Measurements from ENCODE around the gene CEP250.
"Not testable (repeated sequence)": the region's sequence is repeated elsewhere in the genome, so short reads cannot be mapped to it uniquely, and the experiment has no call there.

CEP250 gene

DNA sequence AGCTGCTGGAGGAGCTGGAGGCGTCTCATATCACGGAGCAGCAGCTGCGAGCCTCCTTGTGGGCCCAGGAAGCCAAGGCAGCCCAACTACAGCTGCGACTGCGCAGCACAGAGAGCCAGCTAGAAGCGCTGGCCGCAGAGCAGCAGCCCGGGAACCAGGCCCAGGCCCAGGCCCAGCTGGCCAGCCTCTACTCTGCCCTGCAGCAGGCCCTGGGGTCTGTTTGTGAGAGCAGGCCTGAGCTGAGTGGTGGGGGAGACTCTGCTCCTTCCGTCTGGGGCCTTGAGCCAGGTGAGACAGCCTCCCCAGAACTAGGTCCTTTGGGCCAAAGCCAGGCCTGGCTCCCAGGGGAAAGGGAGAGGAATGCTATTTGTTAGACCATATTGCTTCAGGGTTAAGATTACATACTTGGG is 42.4 kb downstream of the CEP250 start:
- peak; percentile 84 for DNase-seq

DNA sequence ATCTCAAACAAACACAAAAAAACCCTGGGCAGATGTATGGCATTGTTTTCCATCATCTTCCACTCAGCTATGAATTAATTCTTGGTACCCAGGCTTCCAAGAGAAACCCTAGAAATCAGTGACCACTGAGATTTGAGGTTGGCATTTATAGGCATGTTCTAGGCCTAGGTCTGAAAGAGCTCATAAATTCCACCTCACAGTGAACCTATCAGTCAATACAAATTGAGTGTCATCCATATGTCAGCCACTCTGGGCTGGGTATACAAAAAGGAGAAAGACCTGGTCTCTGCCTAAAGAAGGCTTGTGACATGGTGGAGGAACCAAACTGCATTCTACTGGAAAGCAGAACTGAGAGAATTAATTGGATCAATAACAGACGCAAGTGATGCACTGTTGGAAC is 43.9 kb downstream of the CEP250 start:
- DNase-seq: no peak

DNA sequence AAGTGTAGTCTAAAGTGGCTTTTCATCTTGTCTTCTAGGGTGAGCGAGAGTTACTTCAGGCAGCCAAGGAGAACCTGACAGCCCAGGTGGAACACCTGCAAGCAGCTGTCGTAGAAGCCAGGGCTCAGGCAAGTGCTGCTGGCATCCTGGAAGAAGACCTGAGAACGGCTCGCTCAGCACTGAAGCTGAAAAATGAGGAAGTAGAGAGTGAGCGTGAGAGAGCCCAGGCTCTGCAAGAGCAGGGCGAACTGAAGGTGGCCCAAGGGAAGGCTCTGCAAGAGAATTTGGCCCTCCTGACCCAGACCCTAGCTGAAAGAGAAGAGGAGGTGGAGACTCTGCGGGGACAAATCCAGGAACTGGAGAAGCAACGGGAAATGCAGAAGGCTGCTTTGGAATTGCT is 47.0 kb downstream of the CEP250 start:
- no peak for DNase-seq

DNA sequence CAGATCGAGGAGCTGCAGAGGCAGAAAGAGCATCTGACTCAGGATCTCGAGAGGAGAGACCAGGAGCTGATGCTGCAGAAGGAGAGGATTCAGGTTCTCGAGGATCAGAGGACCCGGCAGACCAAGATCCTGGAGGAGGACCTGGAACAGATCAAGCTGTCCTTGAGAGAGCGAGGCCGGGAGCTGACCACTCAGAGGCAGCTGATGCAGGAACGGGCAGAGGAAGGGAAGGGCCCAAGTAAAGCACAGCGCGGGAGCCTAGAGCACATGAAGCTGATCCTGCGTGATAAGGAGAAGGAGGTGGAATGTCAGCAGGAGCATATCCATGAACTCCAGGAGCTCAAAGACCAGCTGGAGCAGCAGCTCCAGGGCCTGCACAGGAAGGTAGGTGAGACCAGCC is 47.9 kb downstream of the CEP250 start:
- DNase-seq: no peak

DNA sequence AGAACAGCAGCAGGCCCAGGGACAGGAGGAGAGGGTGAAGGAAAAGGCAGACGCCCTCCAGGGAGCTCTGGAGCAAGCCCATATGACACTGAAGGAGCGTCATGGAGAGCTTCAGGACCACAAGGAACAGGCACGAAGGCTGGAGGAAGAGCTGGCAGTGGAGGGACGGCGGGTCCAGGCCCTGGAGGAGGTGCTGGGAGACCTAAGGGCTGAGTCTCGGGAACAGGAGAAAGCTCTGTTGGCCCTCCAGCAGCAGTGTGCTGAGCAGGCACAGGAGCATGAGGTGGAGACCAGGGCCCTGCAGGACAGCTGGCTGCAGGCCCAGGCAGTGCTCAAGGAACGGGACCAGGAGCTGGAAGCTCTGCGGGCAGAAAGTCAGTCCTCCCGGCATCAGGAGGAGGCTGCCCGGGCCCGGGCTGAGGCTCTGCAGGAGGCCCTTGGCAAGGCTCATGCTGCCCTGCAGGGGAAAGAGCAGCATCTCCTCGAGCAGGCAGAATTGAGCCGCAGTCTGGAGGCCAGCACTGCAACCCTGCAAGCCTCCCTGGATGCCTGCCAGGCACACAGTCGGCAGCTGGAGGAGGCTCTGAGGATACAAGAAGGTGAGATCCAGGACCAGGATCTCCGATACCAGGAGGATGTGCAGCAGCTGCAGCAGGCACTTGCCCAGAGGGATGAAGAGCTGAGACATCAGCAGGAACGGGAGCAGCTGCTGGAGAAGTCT is 48.6 kb downstream of the CEP250 start:
- no peak for DNase-seq

DNA sequence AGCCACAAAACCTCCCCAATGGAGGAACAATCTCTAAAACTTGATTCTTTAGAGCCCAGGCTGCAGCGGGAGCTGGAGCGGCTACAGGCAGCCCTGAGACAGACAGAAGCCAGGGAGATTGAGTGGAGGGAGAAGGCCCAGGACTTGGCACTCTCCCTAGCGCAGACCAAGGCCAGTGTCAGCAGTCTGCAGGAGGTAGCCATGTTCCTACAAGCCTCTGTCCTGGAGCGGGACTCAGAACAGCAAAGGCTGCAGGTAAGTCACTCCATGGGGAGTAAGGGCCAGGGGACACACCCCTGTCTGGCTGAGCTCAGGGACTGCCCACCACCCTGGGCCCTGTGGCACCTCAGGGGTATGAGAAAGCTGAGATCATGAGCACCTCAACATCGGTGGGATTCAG is 49.4 kb downstream of the CEP250 start:
- no peak for DNase-seq

DNA sequence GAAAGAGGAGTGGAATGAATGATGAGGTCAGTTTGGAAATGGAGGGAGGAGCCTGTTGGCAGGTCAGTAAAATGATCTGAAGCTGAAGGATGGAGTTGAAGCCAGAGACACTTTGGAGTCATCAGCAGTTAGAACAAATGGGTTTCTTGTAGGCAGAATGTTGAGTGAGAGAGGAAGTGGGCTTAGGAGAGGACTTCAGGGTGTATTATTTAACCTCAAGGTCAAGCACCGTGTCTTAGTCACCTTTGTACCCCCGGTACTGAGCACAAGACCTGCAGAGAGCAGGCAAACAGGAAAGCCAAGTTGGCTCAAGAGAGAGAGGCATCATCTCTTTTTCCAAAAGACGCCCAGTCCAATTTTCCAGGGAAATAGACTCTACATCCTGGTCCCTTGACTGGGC is 50.8 kb downstream of the CEP250 start:
- DNase-seq: no peak

DNA sequence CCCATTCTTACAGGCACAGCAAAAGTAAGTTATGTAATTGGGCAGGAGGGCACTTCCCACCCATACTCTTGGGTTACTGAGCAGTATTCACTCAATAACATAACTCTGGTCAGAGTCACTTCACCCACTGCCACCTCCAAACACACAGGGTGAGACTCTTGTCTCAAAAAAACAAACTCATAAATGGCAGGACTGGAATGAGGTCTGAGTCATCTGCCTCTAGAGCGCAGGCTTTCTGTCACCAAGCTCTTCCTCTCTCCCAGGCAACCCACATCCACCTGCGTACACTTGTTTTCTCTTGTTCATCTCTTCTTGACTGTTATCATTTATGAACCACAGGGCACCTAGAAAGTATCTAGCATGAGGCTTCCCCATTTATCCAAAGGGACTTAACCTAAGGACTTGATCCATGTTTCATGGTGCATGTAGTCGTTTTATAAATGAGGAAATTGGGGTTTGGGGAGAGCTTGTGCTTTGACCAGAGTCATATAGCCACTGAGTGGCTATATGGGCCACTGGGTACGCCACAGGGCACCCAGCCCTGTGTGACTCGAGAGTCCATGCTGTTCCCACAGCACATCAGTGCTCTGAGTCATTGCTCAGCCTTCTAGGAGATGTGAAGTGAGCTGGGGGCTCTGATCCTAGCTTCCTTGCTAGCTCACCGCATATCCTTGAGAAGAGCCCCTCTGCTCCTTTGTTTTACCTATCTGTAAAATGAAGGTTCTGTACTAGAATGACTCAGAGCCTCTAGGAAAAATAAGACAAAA is 51.7 kb downstream of the CEP250 start:
- DNase-seq: no peak

DNA sequence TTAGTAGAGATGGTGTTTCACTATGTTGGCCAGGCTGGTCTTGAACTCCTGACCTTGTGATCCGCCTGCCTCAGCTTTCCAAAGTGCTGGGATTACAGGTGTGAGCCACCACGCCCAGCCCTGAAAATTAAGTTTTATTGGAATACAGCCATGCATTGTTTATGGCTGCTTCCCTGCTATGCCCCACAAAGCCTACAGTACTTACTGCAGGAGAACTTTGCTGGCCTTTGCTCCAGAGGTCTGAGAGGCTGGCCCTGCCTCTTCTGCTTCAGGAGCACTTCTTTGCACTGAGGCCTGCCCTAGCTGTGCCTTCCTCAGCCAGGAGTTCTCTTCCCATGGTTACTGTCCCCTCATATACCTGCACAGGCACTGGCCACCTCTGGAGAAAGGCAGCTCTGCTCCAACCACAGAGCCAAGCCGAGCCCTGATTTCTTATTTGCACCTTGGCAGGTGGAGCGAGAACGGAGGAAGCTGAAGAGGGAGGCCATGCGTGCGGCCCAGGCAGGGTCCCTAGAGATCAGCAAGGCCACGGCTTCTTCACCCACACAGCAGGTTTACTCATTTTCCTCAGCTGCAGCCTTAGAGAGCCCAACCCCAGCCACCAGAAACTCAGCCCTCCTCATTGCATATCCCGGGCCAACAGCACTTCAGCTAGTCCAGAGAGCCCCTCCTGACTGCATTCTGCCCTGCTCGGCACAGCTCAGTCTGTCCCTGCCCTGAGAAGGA is 53.3 kb downstream of the CEP250 start:
- no peak for DNase-seq

DNA sequence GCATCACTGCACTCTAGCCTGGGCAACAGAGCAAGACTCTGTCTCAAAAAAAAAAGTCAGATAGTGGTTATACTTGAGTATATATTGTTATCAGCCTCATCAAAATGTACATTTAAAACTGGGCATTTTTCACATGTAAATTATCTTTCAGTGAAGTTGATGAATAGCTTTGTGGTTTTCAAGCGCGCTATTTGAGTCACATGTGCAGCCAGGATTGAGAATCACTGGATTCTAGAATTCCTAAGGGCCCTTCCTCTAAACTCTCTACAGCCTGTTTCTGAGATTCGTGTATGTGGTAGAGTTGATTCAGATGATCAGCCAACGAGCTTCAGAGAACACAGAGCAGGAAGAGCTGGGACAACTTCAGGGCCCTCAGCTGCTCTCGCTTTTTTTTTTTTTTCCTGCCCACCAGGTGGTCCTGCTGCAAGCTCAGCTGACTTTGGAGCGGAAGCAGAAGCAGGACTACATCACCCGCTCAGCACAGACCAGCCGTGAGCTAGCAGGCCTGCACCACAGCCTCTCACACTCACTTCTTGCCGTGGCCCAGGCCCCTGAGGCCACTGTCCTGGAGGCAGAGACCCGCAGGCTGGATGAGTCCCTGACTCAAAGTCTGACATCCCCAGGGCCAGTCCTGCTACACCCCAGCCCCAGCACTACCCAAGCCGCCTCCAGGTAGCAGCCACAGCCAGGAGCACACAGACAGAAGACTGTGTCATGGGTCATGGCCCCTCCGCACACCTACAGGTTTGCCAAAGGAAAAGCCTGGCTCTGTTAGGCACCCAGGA is 55.7 kb downstream of the CEP250 start:
- DNase-seq: no peak

DNA sequence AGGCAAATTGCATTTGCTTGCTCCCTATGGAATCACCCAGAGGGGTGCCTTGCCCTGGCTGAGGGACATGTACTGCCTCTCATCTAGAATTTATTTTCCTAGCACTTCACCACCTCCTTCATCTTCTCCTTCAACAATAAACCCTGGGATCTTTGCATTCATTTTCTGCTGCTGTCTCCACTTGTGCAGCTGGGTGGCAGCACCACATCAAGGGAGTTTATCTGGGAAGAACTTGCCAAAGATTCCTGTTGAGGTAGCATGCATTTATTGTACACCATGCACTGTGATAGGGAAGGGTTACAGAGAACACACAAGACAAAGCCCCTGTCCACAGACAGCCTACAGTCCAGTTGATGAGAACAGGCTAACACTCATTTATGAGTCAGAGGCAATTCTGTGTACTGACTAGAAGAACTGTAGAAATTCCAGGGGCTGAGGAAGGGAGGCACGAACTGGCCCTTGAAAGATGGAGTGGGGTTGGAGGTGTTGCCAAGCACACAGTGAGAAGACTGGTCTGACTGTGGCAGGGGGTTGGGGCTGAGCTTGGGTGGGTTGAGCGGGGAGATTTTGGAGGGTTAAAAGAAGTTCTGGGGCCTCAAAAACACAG is 56.5 kb downstream of the CEP250 start:
- DNase-seq: no peak

DNA sequence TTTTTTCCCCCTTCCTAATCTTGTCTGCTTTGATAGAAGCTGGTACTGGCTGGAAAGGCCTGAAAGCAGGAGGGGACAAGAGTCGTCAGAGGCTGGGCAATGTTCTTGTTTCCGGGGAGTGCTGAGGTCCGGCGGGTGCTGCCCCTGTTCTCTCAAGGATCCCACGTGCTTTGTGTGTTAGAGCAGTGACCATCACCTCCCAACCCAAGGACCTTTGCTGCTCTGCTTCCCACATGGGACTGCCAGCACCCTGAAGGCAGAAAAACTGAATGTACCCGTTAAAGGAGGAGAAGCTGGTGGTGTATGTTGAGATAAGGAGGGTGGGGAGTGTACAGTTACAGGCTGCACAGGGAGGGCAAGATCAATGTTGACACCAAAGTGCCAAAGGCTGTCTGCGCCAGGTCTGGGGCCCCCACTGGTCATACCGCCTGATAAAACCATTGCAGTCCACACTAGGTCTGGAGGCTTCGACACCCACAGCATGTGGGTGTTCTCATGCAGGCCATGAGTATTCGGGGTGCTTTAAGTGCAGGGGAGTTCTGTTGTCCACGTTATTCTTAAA is 59.1 kb downstream of the CEP250 start:
- no peak for DNase-seq

DNA sequence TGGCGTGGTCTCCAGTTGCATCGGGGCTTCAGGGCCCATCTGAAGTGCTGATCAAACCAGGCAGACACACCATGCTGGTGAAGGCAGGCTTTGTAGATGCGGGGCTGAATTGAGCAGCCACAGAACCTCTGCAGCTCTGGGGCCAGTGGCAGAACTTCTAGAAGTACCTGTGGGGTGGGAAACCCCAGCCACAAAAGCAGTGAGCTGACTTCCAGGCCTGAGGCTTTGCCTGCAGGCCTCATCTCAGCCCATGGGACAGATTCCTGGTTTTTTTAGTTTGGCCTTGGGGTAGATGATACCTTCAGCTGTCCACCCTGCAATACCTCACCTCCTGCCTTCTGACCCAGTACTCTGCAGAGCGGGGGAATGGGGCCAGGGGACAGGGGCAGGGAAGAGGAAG is 59.9 kb downstream of the CEP250 start:
- no peak for DNase-seq

DNA sequence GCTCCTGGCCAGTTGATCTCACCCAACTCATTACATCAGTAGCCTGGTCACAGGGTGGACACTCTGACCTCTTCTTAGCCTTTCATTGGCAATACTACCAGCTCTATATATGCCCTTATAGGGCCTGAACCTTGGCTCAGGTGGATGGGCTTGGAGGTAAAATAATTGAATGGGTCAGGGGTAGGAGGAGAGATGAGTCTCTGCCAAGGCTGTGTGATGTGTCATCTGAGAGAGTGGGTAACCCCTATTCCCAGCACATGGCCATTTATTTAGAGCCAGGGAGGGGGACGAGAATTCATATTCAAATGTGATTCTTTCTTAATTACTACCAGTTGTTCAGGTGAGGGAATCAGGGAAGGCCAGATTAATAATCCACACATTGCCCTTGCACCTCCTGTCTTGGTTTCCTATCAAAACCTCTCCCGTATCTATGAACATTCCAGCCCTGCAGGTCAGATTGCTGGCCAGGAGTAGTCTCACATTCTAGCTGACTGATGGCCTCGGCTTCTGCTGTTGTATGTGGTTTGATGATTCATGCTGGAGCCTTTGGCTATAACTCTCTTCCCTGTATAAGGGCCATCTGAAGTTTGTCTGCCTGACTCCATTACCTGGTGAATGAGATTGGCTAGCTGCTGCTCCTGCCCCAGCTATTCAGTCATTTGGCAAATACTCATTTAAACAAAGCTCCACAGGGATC is 60.7 kb downstream of the CEP250 start:
- no peak for DNase-seq

DNA sequence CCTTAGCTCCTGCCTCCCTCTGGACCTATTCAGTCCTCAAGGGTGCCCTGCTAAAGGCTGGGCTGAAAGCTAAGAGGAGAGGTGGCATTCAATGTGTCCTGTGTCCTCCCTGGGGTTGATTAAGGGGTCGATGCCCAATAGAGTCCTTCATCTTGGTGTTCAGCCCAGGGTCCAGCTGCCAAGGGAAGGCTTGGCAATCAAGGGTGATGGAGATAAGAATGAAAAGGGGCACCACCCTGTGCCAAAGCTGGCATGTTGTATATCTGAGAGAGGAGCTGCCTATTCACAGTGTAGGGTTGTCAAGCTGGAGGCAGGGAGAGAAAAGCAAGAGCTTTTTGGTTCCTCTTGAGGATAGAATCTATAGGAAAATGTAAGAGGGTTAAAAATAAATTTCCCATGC is 61.7 kb downstream of the CEP250 start:
- DNase-seq: no peak

DNA sequence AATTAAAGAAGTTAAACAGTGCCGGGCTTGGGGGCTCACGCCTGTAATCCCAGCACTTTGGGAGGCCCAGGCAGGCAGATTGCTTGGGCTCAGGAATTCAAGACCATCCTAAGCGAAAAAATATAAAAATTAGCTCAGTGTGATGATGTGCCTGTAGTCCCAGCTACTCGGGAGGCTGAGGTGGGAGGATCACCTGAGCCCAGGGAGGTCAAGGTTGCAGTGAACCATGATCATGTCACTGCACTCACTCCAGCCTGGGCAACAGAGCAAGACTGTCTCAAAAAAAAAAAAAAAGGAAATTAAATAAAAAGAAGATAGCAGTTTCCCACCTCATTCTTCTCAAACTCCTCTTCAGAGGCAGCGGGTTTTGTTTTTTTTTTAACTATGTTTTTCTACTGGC is 62.4 kb downstream of the CEP250 start:
- not testable (repeated sequence) for DNase-seq

DNA sequence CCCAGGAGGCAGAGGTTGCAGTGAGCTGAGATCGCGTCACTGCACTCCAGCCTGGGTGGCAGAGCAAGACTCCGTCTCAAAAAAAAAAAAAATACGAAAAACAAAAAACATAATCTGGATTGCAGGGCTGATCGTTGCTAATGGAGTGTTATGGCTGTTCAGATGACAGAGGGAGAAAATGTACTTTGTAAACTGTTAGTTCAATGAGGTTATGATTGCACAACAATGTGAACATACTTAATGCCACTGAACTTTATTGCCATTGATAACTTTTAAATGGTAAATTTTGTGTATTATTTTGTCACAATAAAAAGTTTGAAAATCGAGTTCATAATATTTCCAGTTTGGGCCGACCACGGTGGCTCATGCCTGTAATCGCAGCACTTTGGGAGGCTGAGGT is 63.6 kb downstream of the CEP250 start:
- DNase-seq: no peak

DNA sequence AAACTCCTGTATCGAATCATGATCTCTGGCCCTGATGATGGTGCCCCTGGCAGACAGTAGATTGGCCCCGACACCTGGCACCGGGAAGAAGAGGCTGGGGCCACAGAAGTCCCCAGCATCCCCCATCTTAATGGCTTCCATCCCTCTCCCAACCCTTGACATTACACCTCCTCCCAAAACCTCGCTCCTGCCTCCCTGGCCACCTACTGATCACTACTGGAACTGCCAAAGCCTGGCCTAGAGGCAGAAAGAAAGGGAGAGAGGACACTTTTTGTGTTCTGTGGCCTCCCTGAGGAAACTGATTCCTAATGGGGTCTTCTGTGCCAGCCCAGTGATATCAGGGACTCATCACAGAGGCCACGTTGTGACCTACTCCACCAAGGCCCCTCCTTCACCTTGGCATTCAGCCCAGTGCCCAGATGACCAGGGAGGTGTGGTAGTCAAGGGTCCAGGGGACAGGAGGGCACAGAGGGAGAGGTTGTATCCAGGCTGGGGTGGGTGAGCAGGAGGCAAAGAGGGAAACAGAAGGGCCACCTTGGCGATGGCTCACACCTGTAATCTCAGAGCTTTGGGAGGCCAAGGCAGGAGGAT is 68.0 kb downstream of the CEP250 start:
- no peak for DNase-seq

DNA sequence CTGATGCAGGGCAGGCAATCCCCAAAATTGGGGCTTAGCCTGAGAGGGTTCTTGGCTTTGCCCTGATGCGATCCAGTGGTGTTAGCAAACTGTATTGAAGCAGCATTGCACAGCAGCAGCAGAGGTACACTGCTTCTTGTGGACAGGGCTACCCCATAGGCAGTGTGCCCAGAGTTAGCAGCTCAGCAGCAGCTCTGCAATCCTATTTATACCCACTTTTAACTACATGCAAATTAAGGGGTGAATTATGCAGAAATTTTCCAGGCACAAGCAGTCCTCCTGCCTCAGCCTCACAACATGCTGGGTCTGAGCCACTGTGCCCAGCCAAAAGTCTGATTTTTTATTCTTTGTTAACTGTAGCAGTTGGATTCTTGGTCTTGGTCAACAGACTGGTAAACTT is 70.2 kb downstream of the CEP250 start:
- no peak for DNase-seq

DNA sequence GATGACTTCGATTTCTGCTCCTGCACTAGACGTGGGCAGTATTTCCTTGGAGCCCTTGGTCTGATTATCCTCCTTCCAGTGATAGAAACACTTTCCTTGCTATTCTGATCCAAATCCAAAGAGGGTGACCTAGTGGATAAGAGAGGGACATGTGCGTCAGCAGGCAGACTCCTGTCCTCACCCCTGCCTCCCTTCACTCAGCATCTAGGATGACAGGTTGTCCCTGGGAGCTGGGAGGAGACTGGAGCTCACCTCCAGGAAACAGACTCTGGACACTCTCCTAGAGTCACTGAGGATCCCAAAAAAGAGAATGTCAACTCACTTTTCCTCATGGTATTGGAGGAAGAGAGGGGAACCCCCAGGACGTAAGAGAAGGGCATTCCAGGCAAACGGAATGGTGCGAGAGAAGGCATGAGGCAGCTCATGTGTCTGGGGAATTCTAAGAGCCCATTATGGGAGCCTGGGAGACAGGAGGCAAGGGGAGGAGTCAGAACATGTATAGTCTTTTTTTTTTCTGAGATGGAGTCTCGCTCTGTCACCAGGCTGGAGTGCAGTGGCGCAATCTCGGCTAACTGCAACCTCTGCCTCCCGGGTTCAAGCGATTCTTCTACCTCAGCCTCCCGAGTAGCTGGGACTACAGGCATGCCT is 71.8 kb downstream of the CEP250 start:
- DNase-seq: no peak

DNA sequence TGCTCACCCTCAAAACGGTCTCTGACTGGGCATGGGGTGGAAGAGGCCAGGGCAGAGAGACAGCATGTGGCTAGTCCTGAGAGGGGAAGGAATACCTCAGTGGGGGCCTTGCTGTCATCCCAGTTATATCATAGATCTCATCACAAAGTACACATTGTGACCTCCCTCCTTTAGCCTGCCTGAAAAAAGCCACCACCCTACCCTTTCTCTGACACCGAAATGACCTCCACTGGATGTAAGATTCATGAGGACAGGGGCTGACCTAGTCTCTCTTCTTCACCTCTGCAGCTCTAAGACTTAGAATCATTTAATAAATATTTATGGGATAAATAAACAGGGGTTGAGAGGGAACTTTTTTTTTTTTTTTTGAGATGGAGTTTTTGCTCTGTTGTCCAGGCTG is 74.2 kb downstream of the CEP250 start, which contains the start of gene C20orf173:
C20orf173 (minus strand) TSS at position 101 of the 400 bp plus-strand sequence. CDS start 279 bp downstream, outside the sequence.
- DNase-seq: no peak

Data from right forelimb (tissue), 1 donor.